ENCODE data around the gene CCNL2.

- no peak for TF ChIP-seq CTCF (IDR thresholded peaks at IDR 0.05; ENCODE audit: low read length)
- TF ChIP-seq EZH2 (optimal IDR thresholded peaks at IDR 0.05; ENCODE audit: low read depth, low read length) = no peak
- no peak for TF ChIP-seq EZH2phosphoT487 (IDR thresholded peaks at IDR 0.05; ENCODE audit: low read length)
Observed at GRCh38 chr1:1351511-1352427, 47.4 kb downstream of the CCNL2 start.
